HFFc6 (cell line): ENCODE measurements around the gene SPRYD3. TPM values are rescaled to one million over a fixed set of nuclear protein-coding genes. Genes with fewer than 3 reads are reported as not detected.

Experiments
- DNase-seq: peaks from one replicate; pipeline ENCODE4 v3.0.0-alpha.2; 2018
- H3K27ac Mint-ChIP-seq: 2 replicates; pipeline ENCODE4 v1.8.0; 2020; ENCODE audit warnings: mild to moderate bottlenecking, mixed read lengths
- H3K27me3 Mint-ChIP-seq: 2 replicates; pipeline ENCODE4 v1.8.0; 2021; ENCODE audit warnings: mild to moderate bottlenecking, moderate library complexity, mixed read lengths; ENCODE audit not compliant: insufficient read depth
- H3K36me3 Mint-ChIP-seq: 2 replicates; pipeline ENCODE4 v1.8.0; 2021; ENCODE audit warnings: low read depth, mixed read lengths
- H3K4me1 Mint-ChIP-seq: 2 replicates; pipeline ENCODE4 v1.8.0; 2020; ENCODE audit warnings: low read depth, mixed read lengths
- H3K4me3 Mint-ChIP-seq: 2 replicates; pipeline ENCODE4 v1.8.0; 2020; ENCODE audit warnings: mild to moderate bottlenecking, moderate library complexity, mixed read lengths
- H3K9me3 Mint-ChIP-seq: 2 replicates; pipeline ENCODE4 v1.8.0; 2020; ENCODE audit warnings: mild to moderate bottlenecking, mixed read lengths
- CTCF ChIP-seq: fragments of 200-600 bp; sonication (generic); IDR thresholded peaks from 2 replicates; pipeline ENCODE4 v1.5.0; 2021; ENCODE audit warnings: antibody characterized with exemption, mild to moderate bottlenecking
- total RNA-seq, 6 experiments: library from RNA; stranded (reverse); fragmentation: NEBNext Ultra II Directional; extraction: Animal tissue kit (Norgen Biotek cat#: 25700); gene quantifications; 2 replicates in 1 of 6; 3 replicates in 5 of 6; pipeline ENCODE4 v1.2.3, GENCODE V29; 2021

The SPRYD3 gene
- total RNA-seq, 6 experiments from 2014 or later, result 50.5 to 59.4 (median 54.9) TPM

- Mint-ChIP-seq H3K36me3 (peaks cover 29% of the 10 kb centered on the region), H3K4me1 (peaks cover 47% of the 10 kb centered on the region), H3K27me3 (peaks cover 5% of the 10 kb centered on the region), H3K4me3 (peak overlapping the region; percentile 94; the same call in 1 of the 2 replicates), H3K9me3 (no peaks in the 10 kb centered on the region), H3K27ac (peak overlapping the region; percentile 99; the same call in 1 of the 2 replicates)
- no peak for TF ChIP-seq CTCF
- DNase-seq, result no peak
Measured at GRCh38 chr12:53077030-53077429, 2.2 kb downstream of the SPRYD3 start.

- TF ChIP-seq CTCF, result no peak
- peaks cover 50% of the 10 kb centered on the region for H3K4me1 Mint-ChIP-seq
- H3K27ac Mint-ChIP-seq, result no peak overlapping the region; the same call in 1 of the 2 replicates
- peaks cover 5% of the 10 kb centered on the region for H3K27me3 Mint-ChIP-seq
- H3K9me3 Mint-ChIP-seq, result no peaks in the 10 kb centered on the region
- H3K4me3 Mint-ChIP-seq, result no peak overlapping the region
- H3K36me3 Mint-ChIP-seq, result peaks cover 32% of the 10 kb centered on the region
- DNase-seq, result no peak
Measured at GRCh38 chr12:53076461-53076860, 2.7 kb downstream of the SPRYD3 start.

GRCh38 chr12:53074999-53075370 is 4.2 kb downstream of the SPRYD3 start:
- peaks cover 39% of the 10 kb centered on the region for H3K36me3 Mint-ChIP-seq
- TF ChIP-seq CTCF, result no peak
- H3K27ac Mint-ChIP-seq, result no peak overlapping the region
- H3K4me1 Mint-ChIP-seq, result peaks cover 50% of the 10 kb centered on the region
- peaks cover 9% of the 10 kb centered on the region for H3K27me3 Mint-ChIP-seq
- H3K9me3 Mint-ChIP-seq, result no peaks in the 10 kb centered on the region
- H3K4me3 Mint-ChIP-seq, result no peak overlapping the region
- DNase-seq, result no peak

- H3K27ac Mint-ChIP-seq, result no peak overlapping the region
- H3K4me1 Mint-ChIP-seq, result peaks cover 49% of the 10 kb centered on the region
- peaks cover 9% of the 10 kb centered on the region for H3K27me3 Mint-ChIP-seq
- no peaks in the 10 kb centered on the region for H3K9me3 Mint-ChIP-seq
- H3K4me3 Mint-ChIP-seq, result no peak overlapping the region
- no peak for DNase-seq
- H3K36me3 Mint-ChIP-seq, result peaks cover 39% of the 10 kb centered on the region
- no peak for TF ChIP-seq CTCF
Measured at GRCh38 chr12:53074283-53074998, 4.7 kb downstream of the SPRYD3 start.

- no peak overlapping the region for H3K4me3 Mint-ChIP-seq
- TF ChIP-seq CTCF, result no peak
- DNase-seq, result no peak
- H3K9me3 Mint-ChIP-seq, result no peaks in the 10 kb centered on the region
- H3K4me1 Mint-ChIP-seq, result peaks cover 50% of the 10 kb centered on the region
- H3K27ac Mint-ChIP-seq, result no peak overlapping the region
- H3K27me3 Mint-ChIP-seq, result peaks cover 9% of the 10 kb centered on the region
- peaks cover 39% of the 10 kb centered on the region for H3K36me3 Mint-ChIP-seq
Measured at GRCh38 chr12:53073881-53074280, 5.3 kb downstream of the SPRYD3 start.
